DOHH2 (cell line): ENCODE measurements around the gene NPAS2.

Experiments used
- H3F3A ChIP-seq: fragments of 200-600 bp; sonication (generic), shearing (Covaris generic); 2 replicates; pipeline ENCODE4 v1.6.0; 2016; ENCODE audit warnings: antibody characterized with exemption, mild to moderate bottlenecking; ENCODE audit not compliant: control insufficient read depth, insufficient read depth
- H3K27ac ChIP-seq: fragments of 200-600 bp; sonication (generic); 2 replicates; pipeline ENCODE4 v1.5.1; 2014; ENCODE audit warnings: low read depth, mild to moderate bottlenecking, low read length, moderate library complexity
- H3K27me3 ChIP-seq: fragments of 200-600 bp; sonication (generic); 2 replicates; pipeline ENCODE4 v1.6.1; 2014; ENCODE audit warnings: mild to moderate bottlenecking, low read length, mixed read lengths; ENCODE audit not compliant: control insufficient read depth
- H3K36me3 ChIP-seq: fragments of 200-600 bp; sonication (generic); 2 replicates; pipeline ENCODE4 v1.6.1; 2014; ENCODE audit warnings: mild to moderate bottlenecking, low read length, moderate library complexity, mixed read lengths; ENCODE audit not compliant: control insufficient read depth
- H3K4me1 ChIP-seq: fragments of 200-600 bp; sonication (generic); 2 replicates; pipeline ENCODE4 v1.6.1; 2014; ENCODE audit warnings: mild to moderate bottlenecking, low read length, mixed read lengths; ENCODE audit not compliant: control insufficient read depth
- H3K4me2 ChIP-seq: fragments of 200-600 bp; sonication (generic); 2 replicates; pipeline ENCODE4 v1.6.0; 2014; ENCODE audit warnings: mild to moderate bottlenecking, low read length, moderate library complexity
- H3K4me3 ChIP-seq: fragments of 200-600 bp; sonication (generic); 2 replicates; pipeline ENCODE4 v1.5.1; 2014; ENCODE audit warnings: mild to moderate bottlenecking, low read length, mixed read lengths
- H3K79me2 ChIP-seq: fragments of 200-600 bp; sonication (generic); 2 replicates; pipeline ENCODE4 v1.6.1; 2014; ENCODE audit warnings: mild to moderate bottlenecking, low read length, mixed read lengths; ENCODE audit not compliant: control insufficient read depth
- H3K9me2 ChIP-seq: fragments of 200-600 bp; sonication (generic); replicated peaks from 2 replicates; pipeline ENCODE4 v1.6.1; 2014; ENCODE audit warnings: mild to moderate bottlenecking, low read length, mixed read lengths; ENCODE audit not compliant: control insufficient read depth
- H3K9me3 ChIP-seq: fragments of 200-600 bp; sonication (generic); 2 replicates; pipeline ENCODE4 v1.6.1; 2014; ENCODE audit warnings: antibody characterized with exemption, low read length, mixed read lengths; ENCODE audit not compliant: control insufficient read depth, insufficient read depth
- H4K20me1 ChIP-seq: fragments of 200-600 bp; sonication (generic); 2 replicates; pipeline ENCODE4 v1.6.0; 2014; ENCODE audit warnings: low read depth, mild to moderate bottlenecking, antibody characterized with exemption, low read length, moderate library complexity; ENCODE audit not compliant: control insufficient read depth, insufficient read depth
- CTCF ChIP-seq: fragments of 200-600 bp; sonication (generic); IDR thresholded peaks from one replicate; pipeline ENCODE4 v1.5.1; 2014; ENCODE audit warnings: antibody characterized with exemption, mild to moderate bottlenecking, low read depth, low read length; ENCODE audit not compliant: poor library complexity, severe bottlenecking
- EZH2phosphoT487 ChIP-seq: fragments of 200-600 bp; sonication (generic); IDR thresholded peaks from 2 replicates; pipeline ENCODE4 v1.6.1; 2017; ENCODE audit warnings: borderline replicate concordance, mild to moderate bottlenecking, antibody characterized with exemption, low read length, moderate library complexity, mixed read lengths

Gene NPAS2

GRCh38 chr2:100832885-100833284 lies 12.9 kb downstream of the NPAS2 start:
- H3K9me2 ChIP-seq, result no peaks in the 10 kb centered on the region
- H3K36me3 ChIP-seq, result no peaks in the 10 kb centered on the region
- no peak for TF ChIP-seq EZH2phosphoT487
- no peak overlapping the region for H3K4me2 ChIP-seq
- no peak overlapping the region for H3K27ac ChIP-seq
- H4K20me1 ChIP-seq, result no peaks in the 10 kb centered on the region
- no peaks in the 10 kb centered on the region for H3K9me3 ChIP-seq
- H3K4me3 ChIP-seq, result no peak overlapping the region
- H3K27me3 ChIP-seq, result no peaks in the 10 kb centered on the region
- no peaks in the 10 kb centered on the region for H3K79me2 ChIP-seq
- no peaks in the 10 kb centered on the region for H3F3A ChIP-seq
- H3K4me1 ChIP-seq, result no peaks in the 10 kb centered on the region

GRCh38 chr2:100833331-100833730 lies 13.4 kb downstream of the NPAS2 start:
- no peaks in the 10 kb centered on the region for H3K4me1 ChIP-seq
- H3K9me2 ChIP-seq, result no peaks in the 10 kb centered on the region
- H3K36me3 ChIP-seq, result no peaks in the 10 kb centered on the region
- H3K27me3 ChIP-seq, result no peaks in the 10 kb centered on the region
- no peaks in the 10 kb centered on the region for H3K9me3 ChIP-seq
- H3F3A ChIP-seq, result no peaks in the 10 kb centered on the region
- no peak overlapping the region for H3K27ac ChIP-seq
- no peak overlapping the region for H3K4me3 ChIP-seq
- no peaks in the 10 kb centered on the region for H3K79me2 ChIP-seq
- TF ChIP-seq EZH2phosphoT487 (no peak), CTCF (no peak)
- no peak overlapping the region for H3K4me2 ChIP-seq
- H4K20me1 ChIP-seq, result no peaks in the 10 kb centered on the region

GRCh38 chr2:100834221-100834620 lies 14.3 kb downstream of the NPAS2 start:
- Histone ChIP-seq H3K9me2 (no peaks in the 10 kb centered on the region), H3K4me3 (no peak overlapping the region), H3K36me3 (no peaks in the 10 kb centered on the region), H3K4me1 (no peaks in the 10 kb centered on the region), H3K79me2 (no peaks in the 10 kb centered on the region), H4K20me1 (no peaks in the 10 kb centered on the region), H3K27ac (no peak overlapping the region), H3K27me3 (no peaks in the 10 kb centered on the region), H3F3A (no peaks in the 10 kb centered on the region), H3K9me3 (no peaks in the 10 kb centered on the region), H3K4me2 (no peak overlapping the region)
- no peak for TF ChIP-seq CTCF
- no peak for TF ChIP-seq EZH2phosphoT487

- Histone ChIP-seq H3K9me3 (no peaks in the 10 kb centered on the region), H3K4me1 (no peaks in the 10 kb centered on the region), H3K27me3 (no peaks in the 10 kb centered on the region), H3K27ac (no peak overlapping the region), H3K79me2 (no peaks in the 10 kb centered on the region), H3K4me2 (no peak overlapping the region), H3K4me3 (no peak overlapping the region), H3K36me3 (no peaks in the 10 kb centered on the region), H3K9me2 (no peaks in the 10 kb centered on the region), H4K20me1 (no peaks in the 10 kb centered on the region), H3F3A (no peaks in the 10 kb centered on the region)
- TF ChIP-seq CTCF, result no peak
- no peak for TF ChIP-seq EZH2phosphoT487
Measured at GRCh38 chr2:100835006-100835659, 15.2 kb downstream of the NPAS2 start.
